GM18505 (cell line): ENCODE measurements around the gene ZNF462.

Experiments used
- ATAC-seq: cut with Tn5 transposase; IDR thresholded peaks from one replicate; pipeline ENCODE4 v1.9.1; 2021; ENCODE audit not compliant: unreplicated experiment
- POLR2A ChIP-seq: IDR thresholded peaks from 4 replicates; pipeline ENCODE4 v1.6.1; 2011; ENCODE audit warnings: borderline replicate concordance; ENCODE audit not compliant: insufficient read depth, insufficient read length; ENCODE audit errors: extremely low read depth

Gene ZNF462

DNA sequence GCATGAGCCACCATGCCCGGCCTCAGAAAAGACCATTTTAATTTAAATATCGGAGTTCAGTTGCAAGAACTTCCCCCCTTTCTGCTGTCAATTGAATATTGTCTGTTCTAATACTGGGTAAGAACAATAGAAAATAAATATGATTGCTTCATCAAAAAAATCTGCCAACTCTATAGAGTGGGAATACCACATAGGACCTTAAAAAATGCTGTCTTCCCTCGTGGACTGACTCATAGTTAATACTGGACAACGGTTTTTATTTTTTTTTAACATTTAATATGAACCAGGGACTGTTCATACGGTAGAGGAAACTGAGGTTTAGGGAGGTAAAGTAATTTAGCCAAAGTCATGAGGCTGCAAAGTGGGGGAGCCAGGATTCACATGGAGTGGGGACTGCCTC is 9.7 kb downstream of the ZNF462 start:
- TF ChIP-seq POLR2A: no peak
- ATAC-seq: no peak

DNA sequence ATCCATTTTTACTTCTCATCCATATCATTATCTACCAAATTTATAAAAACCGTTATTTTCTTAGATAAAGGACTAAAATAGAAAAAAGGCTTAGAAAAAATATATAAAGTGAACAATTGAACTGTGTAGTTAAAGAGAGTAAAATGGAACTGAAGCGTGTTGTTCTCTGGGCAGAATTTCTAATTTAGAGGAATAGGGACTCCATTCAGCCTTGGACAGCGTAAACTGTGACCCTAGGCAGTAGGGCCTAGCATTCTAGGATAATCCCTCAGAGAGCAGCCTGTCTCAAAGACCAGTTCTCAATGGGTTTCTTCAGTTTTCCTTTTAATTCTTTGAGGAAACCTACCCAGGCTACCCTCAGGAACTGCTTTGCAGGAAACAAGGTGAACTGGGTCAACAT is 11.1 kb downstream of the ZNF462 start:
- no peak for ATAC-seq
- no peak for TF ChIP-seq POLR2A

DNA sequence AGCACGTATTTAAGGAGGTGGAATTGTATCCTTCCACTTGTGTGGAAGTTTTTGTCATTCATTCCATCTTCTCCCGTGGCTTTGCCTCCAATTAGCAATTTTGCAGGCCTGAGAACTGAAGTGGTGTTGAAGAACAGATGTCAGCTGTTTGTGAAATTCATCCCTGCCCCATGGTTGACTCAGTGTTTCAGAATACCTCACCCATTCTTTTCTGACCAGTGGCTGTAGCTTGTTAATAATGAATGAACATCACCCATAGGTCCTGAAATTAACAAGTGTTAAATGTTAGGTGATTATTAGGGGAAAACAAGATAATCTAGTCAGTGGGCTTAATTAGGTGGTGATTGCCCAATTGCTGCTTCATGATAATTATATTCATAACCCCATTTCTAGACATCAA is 11.7 kb downstream of the ZNF462 start:
- TF ChIP-seq POLR2A: no peak
- ATAC-seq: no peak

DNA sequence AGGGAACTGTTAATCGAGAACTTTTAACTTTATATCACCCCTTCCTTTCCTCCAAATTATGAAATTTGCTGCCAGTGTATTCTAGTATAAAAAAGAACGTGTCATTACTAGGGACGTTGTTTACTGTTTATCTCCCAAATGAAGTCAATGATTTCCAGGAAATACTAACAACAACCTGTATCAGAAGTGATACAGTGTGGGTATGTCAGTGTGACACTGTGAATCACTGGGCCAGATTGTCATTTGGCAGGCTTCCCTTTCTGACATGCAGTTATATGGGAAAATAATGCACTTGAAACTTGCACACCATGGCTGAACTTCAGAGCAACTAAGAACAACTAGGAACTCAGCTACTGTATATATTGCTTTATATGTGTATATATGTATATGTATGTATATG is 12.6 kb downstream of the ZNF462 start:
- ATAC-seq: no peak
- TF ChIP-seq POLR2A: no peak

DNA sequence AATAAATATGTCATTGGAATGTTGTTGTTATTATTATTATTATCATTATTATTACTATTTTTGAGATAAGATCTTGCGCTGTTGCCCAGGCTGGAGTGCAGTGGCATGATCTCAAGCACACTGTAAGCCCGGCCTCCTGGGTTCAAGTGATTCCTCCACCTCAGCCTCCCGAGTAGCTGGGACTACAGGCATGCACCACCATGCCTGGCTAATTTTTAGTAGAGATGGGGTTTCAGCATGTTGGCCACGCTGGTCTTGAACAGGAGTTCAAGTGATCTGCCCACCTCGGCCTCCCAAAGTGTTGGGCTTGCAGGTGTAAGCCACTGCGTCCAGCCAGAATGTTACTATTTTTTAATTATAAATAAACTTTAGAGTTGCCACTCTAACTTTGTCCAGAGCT is 14.4 kb downstream of the ZNF462 start:
- no peak for TF ChIP-seq POLR2A
- ATAC-seq: no peak

DNA sequence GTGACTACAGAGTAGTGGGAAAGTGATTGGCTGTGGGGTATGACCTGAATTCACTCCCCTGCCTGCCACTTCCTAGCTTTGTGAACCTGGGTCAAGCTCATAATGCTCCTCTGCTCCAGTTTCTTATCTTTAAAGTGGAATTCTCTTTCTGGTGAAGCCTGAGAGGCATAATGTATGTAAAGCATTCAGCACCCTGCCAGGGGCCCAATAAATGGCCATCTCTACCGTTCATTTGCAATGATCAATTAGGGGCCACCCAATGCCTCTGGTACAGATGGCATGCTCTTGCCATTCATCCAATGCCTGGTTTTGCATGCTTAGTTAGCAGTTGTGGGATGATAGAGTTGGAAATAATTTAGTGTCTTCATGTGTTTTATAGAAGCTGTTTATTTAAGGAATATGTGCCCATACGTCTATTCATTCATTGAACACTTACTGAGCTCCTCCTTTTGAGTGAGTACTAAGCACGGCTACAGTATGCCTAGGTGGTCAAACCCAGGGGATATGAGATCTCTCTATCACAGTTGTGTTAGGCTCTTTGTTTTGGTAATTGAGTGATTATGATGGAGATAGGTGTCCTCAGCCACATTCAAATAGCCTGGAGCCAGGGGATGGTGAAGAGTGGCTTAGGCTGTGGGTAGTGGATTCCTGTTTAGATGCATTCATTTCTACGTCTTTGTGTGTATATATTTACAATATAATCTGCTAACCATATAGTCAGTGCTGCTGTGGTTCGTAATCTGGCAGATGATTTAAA is 15.3 kb downstream of the ZNF462 start:
- ATAC-seq: no peak
- no peak for TF ChIP-seq POLR2A

DNA sequence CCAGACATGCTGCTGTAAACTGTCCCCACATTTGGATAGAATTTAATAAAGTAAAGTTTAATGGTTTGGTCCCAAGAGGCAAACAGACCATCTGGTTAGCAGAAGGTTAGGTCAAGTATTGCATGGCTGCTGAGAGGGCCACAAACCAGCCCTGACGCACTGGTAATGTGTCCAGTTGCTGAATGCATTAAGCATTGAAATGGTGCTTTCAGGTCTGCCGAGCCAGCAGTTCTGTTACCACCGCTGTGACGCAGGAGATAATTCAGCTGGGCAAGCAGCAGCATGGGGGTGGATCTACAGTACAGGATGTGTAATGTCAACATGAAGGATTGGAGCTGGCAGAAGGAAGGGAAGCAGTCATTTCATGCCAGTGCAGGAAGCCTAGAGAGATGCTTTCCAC is 16.0 kb downstream of the ZNF462 start:
- TF ChIP-seq POLR2A: no peak
- no peak for ATAC-seq

DNA sequence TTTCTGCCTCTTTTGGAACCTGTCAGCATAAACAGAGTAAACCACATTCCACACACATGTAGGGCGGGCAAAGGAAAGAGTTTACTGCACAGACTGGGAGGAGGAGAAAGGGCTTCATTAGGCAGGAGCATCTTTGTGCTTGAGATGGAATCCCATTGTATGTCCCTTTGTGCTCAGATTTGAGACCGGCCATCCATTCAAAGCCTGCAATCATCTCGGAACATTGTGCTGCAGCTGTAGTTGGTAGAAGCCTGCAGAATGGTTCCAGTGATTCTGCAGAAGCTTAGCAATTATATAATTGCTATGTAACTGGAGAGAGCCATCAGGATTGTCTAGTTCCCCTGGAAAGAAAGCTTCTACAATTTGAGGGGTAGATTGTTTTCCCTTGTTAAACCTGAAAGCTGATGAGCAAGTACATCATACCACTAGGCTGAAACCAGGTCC is 16.5 kb downstream of the ZNF462 start:
- TF ChIP-seq POLR2A: no peak
- ATAC-seq: no peak

DNA sequence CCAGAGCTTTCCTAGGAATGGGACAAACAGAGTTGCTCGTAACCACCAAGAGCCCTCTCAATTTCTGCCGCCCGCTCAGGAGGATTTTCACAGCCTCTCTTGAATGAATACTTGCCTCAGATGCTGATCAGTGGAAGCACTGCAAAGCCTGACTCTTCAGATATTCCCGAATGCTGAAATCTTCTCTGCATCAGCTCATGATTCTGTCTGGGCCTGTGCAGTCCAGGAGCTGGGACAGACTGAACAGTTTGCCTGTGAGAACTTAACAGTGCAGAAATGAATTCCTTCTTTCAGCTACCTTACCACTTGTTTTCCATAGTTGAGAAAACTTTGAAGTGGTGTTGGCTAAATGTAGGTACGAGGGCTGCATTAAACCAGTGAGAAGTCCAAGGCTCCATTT is 17.1 kb downstream of the ZNF462 start:
- ATAC-seq: no peak
- no peak for TF ChIP-seq POLR2A

DNA sequence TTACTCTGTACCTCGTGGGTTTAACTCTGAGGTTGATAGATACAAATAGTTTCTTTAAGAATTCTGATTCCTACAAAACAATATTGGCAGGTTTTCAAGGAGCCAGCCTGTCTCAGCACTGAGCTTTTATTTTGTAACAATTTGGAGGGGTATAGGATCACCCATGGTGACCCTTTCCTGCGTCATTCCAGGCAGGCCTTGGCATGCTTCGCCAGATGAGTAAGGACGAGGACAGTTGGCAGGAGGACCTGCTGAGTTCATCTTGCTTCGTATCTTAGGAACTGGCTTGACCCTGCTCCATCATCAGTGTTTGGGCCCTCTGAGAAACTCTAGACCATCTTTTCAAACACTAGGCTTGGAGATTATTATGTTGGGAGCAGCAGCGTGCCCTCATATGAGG is 17.9 kb downstream of the ZNF462 start:
- no peak for ATAC-seq
- TF ChIP-seq POLR2A: no peak

DNA sequence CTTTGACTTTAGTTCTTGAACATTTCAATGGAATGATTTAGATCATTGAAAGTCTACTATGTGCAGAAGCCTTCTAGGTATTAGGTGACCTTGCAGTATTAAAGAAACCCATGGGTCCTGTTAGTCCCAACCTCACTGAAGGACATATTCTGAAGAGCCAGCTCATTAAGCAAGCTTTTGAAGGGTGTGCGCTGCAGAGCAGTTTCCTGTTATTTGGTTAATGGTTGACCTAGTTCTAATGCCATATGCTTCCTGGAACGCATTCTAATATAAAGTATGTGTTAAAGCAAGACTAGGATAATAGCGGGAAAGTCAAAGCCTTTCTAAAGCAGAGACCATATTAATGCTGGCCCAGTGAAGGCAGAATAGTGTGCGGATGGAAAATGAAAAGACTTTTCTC is 20.1 kb downstream of the ZNF462 start:
- no peak for ATAC-seq
- no peak for TF ChIP-seq POLR2A

DNA sequence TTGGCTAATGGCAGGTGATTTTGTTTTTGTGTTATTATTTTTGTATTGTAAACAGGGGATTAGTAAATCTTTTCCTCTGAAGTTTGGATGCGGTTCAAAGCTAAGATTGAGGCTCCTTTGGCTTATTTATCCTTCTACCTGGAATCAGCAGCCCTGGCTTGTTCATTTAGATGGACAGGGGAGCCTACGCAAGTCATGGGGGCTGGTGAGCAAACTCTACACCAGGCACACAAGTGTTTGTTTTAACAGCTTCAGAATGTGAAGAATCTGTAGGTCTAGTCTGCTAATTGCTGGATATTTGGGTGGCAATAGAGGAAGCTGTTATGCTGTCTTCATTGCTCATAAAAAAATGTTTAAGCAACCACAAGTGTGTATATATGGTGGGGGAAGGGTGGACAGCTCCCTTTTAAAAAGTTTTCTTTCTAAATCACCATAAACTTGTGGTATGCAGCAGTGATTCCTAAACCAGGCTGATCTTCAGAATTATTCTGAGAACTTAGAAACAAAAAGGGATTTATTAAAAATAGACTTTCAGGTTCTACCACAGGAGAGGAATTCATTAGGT is 20.7 kb downstream of the ZNF462 start:
- no peak for ATAC-seq
- TF ChIP-seq POLR2A: no peak

DNA sequence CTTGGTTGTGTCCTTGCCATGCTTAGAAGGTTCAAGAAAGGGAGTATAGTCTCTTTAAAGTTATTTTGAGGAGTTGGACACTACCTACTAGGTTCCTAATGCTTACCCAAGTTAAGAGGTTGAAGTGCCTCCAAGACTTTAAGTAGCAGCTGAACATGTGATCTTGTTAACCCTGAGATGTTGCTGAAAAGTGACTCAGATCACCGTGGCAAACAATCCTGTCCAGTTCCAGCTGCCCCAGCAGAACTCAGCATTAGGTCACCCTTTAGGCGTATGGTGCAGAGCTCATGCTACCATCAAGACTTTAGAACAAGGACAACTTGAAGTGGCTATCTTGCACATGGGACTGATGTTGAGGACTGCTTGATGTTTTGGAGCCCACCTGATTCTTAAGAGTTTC is 22.5 kb downstream of the ZNF462 start:
- ATAC-seq: no peak
- TF ChIP-seq POLR2A: no peak
